Fibroblast of lung (primary cell): Measurements from ENCODE around the gene NEK7.

ENCODE experiments used
- EZH2 ChIP-seq: IDR thresholded peaks from 2 replicates; pipeline ENCODE4 v1.5.1; 2012; ENCODE audit warnings: low read length, control low read depth, mild to moderate bottlenecking; ENCODE audit errors: missing control alignments
- TF ChIP-seq, protein P1 (sequence below), 2 donors: IDR thresholded peaks in 1 of 2; conservative IDR thresholded peaks in 1 of 2; 1 replicate in 1 of 2; 2 replicates in 1 of 2; pipeline ENCODE4 v1.5.1; 2011 to 2012; ENCODE audit warnings: low read length in 2 of 2, control low read depth in 1 of 2, inconsistent platforms in 1 of 2, low read depth in 1 of 2, mild to moderate bottlenecking in 1 of 2

DNA sequence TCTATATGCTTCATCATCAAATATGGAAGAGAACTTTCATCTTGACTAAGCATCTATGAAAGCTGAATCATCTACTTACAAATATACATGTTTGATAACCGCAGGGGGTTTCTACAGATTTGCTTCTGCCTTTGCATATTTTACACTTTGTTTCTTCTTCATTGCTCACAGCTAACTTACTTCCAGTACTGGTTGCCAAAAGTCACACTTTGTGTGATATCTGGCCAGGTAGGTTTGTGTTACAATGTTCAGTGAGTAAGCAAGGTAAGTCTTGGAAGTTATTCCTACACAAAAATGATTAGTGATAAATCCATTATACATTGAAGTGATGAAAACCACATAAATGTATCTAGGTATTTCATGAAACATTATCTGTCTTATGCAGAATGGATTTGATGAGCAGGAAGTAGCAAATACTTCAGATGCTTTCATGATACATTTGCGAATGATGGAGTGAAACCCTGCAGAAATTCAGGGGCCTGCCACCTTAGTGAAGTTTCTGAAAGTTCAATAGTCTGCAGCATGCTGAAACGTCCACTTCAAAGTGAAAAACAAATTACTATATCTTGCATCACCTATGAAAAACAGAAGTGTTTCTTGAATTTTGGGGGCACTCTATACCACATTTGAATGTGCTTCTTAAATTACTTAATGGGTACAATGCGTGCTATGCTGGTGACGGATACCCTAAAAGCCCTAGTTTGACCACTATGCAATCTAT lies 196.3 kb downstream of the NEK7 start:
- TF ChIP-seq EZH2 = no peak
- TF ChIP-seq, protein P1, sequence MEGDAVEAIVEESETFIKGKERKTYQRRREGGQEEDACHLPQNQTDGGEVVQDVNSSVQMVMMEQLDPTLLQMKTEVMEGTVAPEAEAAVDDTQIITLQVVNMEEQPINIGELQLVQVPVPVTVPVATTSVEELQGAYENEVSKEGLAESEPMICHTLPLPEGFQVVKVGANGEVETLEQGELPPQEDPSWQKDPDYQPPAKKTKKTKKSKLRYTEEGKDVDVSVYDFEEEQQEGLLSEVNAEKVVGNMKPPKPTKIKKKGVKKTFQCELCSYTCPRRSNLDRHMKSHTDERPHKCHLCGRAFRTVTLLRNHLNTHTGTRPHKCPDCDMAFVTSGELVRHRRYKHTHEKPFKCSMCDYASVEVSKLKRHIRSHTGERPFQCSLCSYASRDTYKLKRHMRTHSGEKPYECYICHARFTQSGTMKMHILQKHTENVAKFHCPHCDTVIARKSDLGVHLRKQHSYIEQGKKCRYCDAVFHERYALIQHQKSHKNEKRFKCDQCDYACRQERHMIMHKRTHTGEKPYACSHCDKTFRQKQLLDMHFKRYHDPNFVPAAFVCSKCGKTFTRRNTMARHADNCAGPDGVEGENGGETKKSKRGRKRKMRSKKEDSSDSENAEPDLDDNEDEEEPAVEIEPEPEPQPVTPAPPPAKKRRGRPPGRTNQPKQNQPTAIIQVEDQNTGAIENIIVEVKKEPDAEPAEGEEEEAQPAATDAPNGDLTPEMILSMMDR (conservative IDR thresholded peaks at IDR 0.05 in 1 of 2, IDR thresholded peaks at IDR 0.05 in 1 of 2; ENCODE audit: low read depth in 1 of 2, low read length in 2 of 2) = no peak
